LNCaP clone FGC (cell line): ENCODE data around the gene ELMO1.

Experiments used
- DNase-seq: peaks from one replicate; pipeline ENCODE4 v3.0.0-alpha.2; 2011; ENCODE audit warnings: low read depth
- H3K4me3 ChIP-seq: 2 replicates; pipeline ENCODE4 v1.5.1; 2011; ENCODE audit warnings: mild to moderate bottlenecking, low read depth, low read length, control low read depth
- TF ChIP-seq, protein P1 (sequence below): IDR thresholded peaks from 2 replicates; pipeline ENCODE4 v1.5.1; 2012; ENCODE audit warnings: mild to moderate bottlenecking; ENCODE audit not compliant: control insufficient read depth, insufficient read depth; ENCODE audit errors: extremely low read depth

ELMO1 gene

DNA sequence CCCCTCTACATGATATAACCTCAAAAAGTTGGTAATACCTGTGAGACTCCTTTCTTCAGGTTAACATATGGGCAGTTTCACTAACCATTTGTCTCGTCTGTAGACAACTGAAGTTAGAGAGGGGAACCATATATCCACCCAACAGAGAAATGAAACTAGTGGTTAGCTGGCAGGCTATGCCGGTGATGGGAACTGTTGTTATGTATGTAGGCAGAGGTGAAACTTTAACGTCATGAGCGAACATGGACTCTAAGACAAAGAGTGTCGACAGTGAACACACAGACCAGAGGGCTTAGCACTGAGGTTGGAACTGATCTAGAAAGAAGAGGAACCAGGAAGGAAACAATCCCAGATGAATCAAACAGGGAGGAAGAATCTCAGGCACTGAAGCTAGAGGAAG is 112.4 kb downstream of the ELMO1 start:
- TF ChIP-seq, protein P1, sequence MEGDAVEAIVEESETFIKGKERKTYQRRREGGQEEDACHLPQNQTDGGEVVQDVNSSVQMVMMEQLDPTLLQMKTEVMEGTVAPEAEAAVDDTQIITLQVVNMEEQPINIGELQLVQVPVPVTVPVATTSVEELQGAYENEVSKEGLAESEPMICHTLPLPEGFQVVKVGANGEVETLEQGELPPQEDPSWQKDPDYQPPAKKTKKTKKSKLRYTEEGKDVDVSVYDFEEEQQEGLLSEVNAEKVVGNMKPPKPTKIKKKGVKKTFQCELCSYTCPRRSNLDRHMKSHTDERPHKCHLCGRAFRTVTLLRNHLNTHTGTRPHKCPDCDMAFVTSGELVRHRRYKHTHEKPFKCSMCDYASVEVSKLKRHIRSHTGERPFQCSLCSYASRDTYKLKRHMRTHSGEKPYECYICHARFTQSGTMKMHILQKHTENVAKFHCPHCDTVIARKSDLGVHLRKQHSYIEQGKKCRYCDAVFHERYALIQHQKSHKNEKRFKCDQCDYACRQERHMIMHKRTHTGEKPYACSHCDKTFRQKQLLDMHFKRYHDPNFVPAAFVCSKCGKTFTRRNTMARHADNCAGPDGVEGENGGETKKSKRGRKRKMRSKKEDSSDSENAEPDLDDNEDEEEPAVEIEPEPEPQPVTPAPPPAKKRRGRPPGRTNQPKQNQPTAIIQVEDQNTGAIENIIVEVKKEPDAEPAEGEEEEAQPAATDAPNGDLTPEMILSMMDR, result no peak
- no peak for DNase-seq
- H3K4me3 ChIP-seq, result no peak overlapping the region

GRCh38 chr7:37333075-37333474 is 115.6 kb downstream of the ELMO1 start:
- TF ChIP-seq, protein P1, result no peak
- no peak for DNase-seq
- H3K4me3 ChIP-seq, result no peak overlapping the region

- TF ChIP-seq, protein P1, result no peak
- H3K4me3 ChIP-seq, result no peak overlapping the region
- no peak for DNase-seq
These were observed 116.2 kb downstream of the ELMO1 start for GRCh38 chr7:37332243-37333016.

DNA sequence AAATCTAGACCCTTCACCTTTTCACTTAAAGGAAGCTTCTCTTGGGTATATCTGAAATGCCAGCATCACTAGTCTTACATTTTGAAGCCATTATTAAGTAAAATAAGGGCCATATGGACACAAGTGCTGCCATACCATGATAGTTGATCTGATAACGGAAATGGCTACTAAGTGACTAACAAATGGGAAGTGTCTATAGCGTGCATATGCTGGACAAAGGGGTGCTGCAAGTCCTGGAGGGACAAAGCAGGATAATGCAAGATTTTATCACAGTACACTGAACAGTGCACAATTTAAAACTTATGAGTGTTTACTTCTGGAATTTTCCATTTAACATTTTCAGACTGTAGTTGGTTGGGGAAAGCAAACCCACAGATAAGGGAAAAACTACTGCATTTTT is 117.9 kb downstream of the ELMO1 start:
- no peak for DNase-seq
- TF ChIP-seq, protein P1, result no peak

GRCh38 chr7:37329940-37330339 is 118.7 kb downstream of the ELMO1 start:
- no peak overlapping the region for H3K4me3 ChIP-seq
- TF ChIP-seq, protein P1, result no peak
- DNase-seq, result no peak

More for the DNA sequence above, 117.9 kb downstream of the ELMO1 start:
- H3K4me3 ChIP-seq, result no peak overlapping the region

DNA sequence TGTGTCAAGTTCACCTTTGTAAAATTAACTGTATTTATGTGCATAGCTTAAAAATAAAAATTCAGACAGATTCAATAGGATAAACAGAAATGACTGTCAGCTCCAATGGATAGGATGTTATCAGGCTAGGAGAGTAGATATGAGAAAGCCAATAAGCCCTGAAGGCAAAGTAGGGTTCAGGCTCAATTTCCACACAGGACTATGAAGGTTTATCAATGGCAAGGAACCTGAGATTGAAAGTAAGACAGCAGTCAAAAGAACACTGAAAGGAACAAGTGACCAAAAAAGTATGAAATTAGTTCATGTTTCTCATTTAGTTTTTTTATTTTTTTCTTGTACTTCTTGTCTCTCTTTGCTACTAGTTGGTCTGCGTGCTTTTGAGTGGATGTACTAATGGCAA is 121.4 kb downstream of the ELMO1 start:
- DNase-seq, result no peak
- TF ChIP-seq, protein P1, result no peak

GRCh38 chr7:37323966-37324365 is 124.7 kb downstream of the ELMO1 start:
- TF ChIP-seq, protein P1, result no peak
- DNase-seq, result no peak
- no peak overlapping the region for H3K4me3 ChIP-seq

More for the DNA sequence above, 121.4 kb downstream of the ELMO1 start:
- H3K4me3 ChIP-seq, result no peak overlapping the region
